WI38 (cell line): Measurements from ENCODE around the gene OSTF1.

Source experiments
- H3K4me3 ChIP-seq: 2 replicates; pipeline ENCODE4 v1.5.1; 2011; ENCODE audit warnings: low read depth, mild to moderate bottlenecking, control low read depth, low read length
- TF ChIP-seq, protein P1 (sequence below): IDR thresholded peaks from 2 replicates; pipeline ENCODE4 v1.5.1; 2012; ENCODE audit warnings: low read depth, mild to moderate bottlenecking, control low read depth, low read length

OSTF1 gene, protein sequence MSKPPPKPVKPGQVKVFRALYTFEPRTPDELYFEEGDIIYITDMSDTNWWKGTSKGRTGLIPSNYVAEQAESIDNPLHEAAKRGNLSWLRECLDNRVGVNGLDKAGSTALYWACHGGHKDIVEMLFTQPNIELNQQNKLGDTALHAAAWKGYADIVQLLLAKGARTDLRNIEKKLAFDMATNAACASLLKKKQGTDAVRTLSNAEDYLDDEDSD

DNA sequence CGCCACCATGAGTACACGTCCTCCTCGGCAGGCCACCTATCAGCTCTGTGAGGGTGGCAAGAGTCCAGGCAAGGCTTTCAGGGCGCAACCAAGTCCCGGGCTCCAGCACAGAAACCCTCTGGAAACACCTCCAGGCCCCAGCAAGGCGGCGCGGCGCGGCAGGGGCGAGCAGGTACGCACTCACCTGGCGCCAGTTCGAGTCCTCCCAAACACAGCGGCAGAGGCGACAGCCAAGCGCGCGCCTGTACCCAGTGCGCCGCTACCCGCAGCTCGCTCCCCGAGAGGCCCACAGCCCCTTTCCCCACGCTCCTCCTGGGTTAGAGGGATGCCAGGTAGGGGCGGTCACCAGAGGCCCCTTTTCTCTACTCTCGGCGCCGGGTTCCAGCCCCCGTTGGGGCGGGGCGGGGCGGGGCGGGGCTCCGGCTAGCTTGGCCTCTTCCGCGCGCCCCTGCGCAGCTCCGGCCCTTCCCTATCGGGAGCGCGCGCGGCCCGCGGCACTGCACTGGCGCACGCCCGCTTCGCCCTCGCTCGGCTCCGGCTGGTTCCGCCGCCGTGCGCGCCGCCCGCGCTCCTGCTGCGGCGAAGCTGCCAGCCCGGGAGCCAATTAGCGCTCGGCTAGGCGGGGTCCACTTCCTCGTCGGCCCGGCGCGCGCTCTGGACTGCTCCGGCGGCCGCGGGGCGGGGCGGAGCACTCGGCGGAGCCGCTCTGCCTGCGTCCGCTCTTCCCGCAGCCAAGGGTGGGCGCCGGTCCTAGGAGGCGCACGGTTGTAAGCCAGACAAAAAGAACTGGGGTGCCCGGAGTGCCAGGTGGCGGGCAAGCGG lies at the start of gene OSTF1, which contains the start of gene NMRK1:
OSTF1 (plus strand) TSS at position 691 of the 822 bp plus-strand sequence. CDS start 179 bp downstream, outside the sequence.
NMRK1 (minus strand) TSS at position 332 of the 822 bp plus-strand sequence. CDS start 5,040 bp downstream, outside the sequence.
- peak within 1 kb of the TSS; percentile 92 for H3K4me3 ChIP-seq
- TF ChIP-seq, protein P1, sequence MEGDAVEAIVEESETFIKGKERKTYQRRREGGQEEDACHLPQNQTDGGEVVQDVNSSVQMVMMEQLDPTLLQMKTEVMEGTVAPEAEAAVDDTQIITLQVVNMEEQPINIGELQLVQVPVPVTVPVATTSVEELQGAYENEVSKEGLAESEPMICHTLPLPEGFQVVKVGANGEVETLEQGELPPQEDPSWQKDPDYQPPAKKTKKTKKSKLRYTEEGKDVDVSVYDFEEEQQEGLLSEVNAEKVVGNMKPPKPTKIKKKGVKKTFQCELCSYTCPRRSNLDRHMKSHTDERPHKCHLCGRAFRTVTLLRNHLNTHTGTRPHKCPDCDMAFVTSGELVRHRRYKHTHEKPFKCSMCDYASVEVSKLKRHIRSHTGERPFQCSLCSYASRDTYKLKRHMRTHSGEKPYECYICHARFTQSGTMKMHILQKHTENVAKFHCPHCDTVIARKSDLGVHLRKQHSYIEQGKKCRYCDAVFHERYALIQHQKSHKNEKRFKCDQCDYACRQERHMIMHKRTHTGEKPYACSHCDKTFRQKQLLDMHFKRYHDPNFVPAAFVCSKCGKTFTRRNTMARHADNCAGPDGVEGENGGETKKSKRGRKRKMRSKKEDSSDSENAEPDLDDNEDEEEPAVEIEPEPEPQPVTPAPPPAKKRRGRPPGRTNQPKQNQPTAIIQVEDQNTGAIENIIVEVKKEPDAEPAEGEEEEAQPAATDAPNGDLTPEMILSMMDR = no peak

DNA sequence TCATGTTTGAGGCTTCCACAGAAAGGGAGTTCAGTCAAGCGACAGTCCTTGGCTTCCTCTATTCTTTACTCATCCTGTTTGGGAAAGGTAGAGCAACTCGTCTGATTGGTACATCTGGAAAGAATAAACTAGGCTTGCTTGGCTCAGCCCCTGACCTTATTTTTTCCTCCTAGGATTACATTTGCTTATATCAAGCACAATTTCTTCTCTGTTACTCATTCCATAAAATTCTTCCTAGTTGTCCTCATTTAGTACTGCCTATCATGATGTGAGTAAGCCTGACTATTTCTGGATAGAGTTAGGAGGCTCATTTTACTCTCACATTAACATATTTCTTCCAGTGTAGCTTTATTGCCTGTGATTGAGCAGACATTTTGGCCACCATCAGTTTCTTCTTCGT lies 49.3 kb upstream of the OSTF1 start:
- TF ChIP-seq, protein P1 = no peak
- no peak overlapping the region for H3K4me3 ChIP-seq

- TF ChIP-seq, protein P1 = no peak
Observed at GRCh38 chr9:75039801-75040200, 48.5 kb upstream of the OSTF1 start.

DNA sequence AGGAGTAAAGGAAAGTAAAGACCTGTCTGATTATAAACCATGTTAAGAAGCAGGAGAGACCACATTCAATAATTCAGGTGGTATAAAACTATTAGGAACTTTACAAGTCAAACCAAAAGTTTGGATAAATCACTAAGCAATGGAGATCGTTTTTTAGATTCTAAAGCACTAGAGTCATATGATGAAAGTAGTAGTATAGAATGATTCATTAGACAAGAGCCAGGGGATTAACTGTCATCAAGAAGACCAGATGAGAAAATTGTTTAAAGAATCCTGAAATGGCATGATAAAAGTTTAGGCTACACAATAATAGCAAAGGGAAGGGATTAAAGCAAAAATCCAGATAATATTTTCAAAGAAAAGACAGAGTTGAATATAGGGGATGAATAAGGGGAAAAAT lies 47.3 kb upstream of the OSTF1 start:
- TF ChIP-seq, protein P1 = no peak
- no peak overlapping the region for H3K4me3 ChIP-seq

More at GRCh38 chr9:75039801-75040200, 48.5 kb upstream of the OSTF1 start:
- H3K4me3 ChIP-seq = no peak overlapping the region

- no peak overlapping the region for H3K4me3 ChIP-seq
- TF ChIP-seq, protein P1 = no peak
Observed at GRCh38 chr9:75046725-75047345, 41.5 kb upstream of the OSTF1 start.

GRCh38 chr9:75047506-75047905 lies 40.8 kb upstream of the OSTF1 start:
- TF ChIP-seq, protein P1 = no peak
- no peak overlapping the region for H3K4me3 ChIP-seq
